Endodermal cell (in vitro differentiated cells): Measurements from ENCODE around the gene PSMD10. TPM values are rescaled to one million over a fixed set of nuclear protein-coding genes. Genes with fewer than 3 reads are reported as not detected.

Source experiments
- DNase-seq: peaks from one replicate; pipeline ENCODE4 v3.0.0-alpha.2; 2017
- H3K27ac ChIP-seq: 2 replicates; pipeline ENCODE4 v1.5.1; 2013; ENCODE audit warnings: mild to moderate bottlenecking, low read depth, low read length, moderate library complexity
- H3K27me3 ChIP-seq: 2 replicates; pipeline ENCODE4 v1.6.1; 2013; ENCODE audit warnings: mild to moderate bottlenecking, low read length, moderate library complexity; ENCODE audit not compliant: insufficient read depth, control insufficient read depth, poor library complexity, severe bottlenecking
- H3K36me3 ChIP-seq: 2 replicates; pipeline ENCODE4 v1.7.0; 2013; ENCODE audit warnings: mild to moderate bottlenecking, low read length, moderate library complexity; ENCODE audit not compliant: control insufficient read depth, insufficient read depth
- H3K4me1 ChIP-seq: one replicate; pipeline ENCODE4 v1.7.0; 2013; ENCODE audit warnings: low read length; ENCODE audit not compliant: control insufficient read depth, insufficient read depth
- H3K4me3 ChIP-seq: 2 replicates; pipeline ENCODE4 v1.5.1; 2013; ENCODE audit warnings: mild to moderate bottlenecking, low read length, moderate library complexity
- H3K9ac ChIP-seq: 2 replicates; pipeline ENCODE4 v1.6.1; 2013; ENCODE audit warnings: mild to moderate bottlenecking, low read length, moderate library complexity; ENCODE audit not compliant: poor library complexity, severe bottlenecking; ENCODE audit errors: extremely low read depth
- H3K9me3 ChIP-seq: 2 replicates; pipeline ENCODE4 v1.6.1; 2013; ENCODE audit warnings: mild to moderate bottlenecking, low read length, moderate library complexity; ENCODE audit not compliant: control insufficient read depth
- H3K27ac Mint-ChIP-seq: 2 replicates; pipeline ENCODE4 v1.8.0; 2020; ENCODE audit warnings: mixed read lengths
- H3K27me3 Mint-ChIP-seq: 2 replicates; pipeline ENCODE4 v1.8.0; 2021; ENCODE audit warnings: mild to moderate bottlenecking, mixed read lengths; ENCODE audit not compliant: insufficient read depth
- H3K36me3 Mint-ChIP-seq: 2 replicates; pipeline ENCODE4 v1.8.0; 2020; ENCODE audit warnings: low read depth, mixed read lengths
- H3K4me1 Mint-ChIP-seq: 2 replicates; pipeline ENCODE4 v1.8.0; 2020; ENCODE audit warnings: mixed read lengths
- H3K4me3 Mint-ChIP-seq: 2 replicates; pipeline ENCODE4 v1.8.0; 2020; ENCODE audit warnings: mild to moderate bottlenecking, moderate library complexity, mixed read lengths
- H3K9me3 Mint-ChIP-seq: 2 replicates; pipeline ENCODE4 v1.8.0; 2020; ENCODE audit warnings: mild to moderate bottlenecking, mixed read lengths
- CTCF ChIP-seq: fragments of 200-600 bp; sonication (generic); conservative IDR thresholded peaks from 2 replicates; pipeline ENCODE4 v1.5.0; 2021; ENCODE audit warnings: antibody characterized with exemption, mild to moderate bottlenecking
- WGBS, 2 experiments: methylation state at CpG; one replicate each; pipeline versions ENCODE4 v1.1.5 to v1.1.7; 2013; ENCODE audit warnings: missing lambda C conversion rate in 2 of 2, mixed read lengths in 1 of 2; ENCODE audit not compliant: insufficient coverage in 1 of 2, insufficient read length in 1 of 2; 5-methylcytosine and 5-hydroxymethylcytosine counted together
- total RNA-seq, 2 donors: library from RNA; stranded (reverse); fragmentation: NEBNext Ultra II Directional in 1 of 2; extraction: Animal tissue kit (Norgen Biotek cat#: 25700) in 1 of 2; gene quantifications; 2 replicates in 1 of 2; 3 replicates in 1 of 2; pipeline ENCODE4 v1.2.1, GENCODE V29; 2021

Gene PSMD10
- total RNA-seq, 2 donors from 2014 or later, result 48.7 to 74.5 TPM

- H3K27me3 Mint-ChIP-seq, result peaks cover 19% of the 10 kb centered on the region
- H3K9me3 ChIP-seq, result no peaks in the 10 kb centered on the region
- no peak overlapping the region for H3K4me3 ChIP-seq
- no peak overlapping the region for H3K27ac Mint-ChIP-seq
- TF ChIP-seq CTCF, result no peak
- no peaks in the 10 kb centered on the region for H3K36me3 ChIP-seq
- 63% methylated on average over 4 of the region's 4 CpGs; no CpG with 5 or more reads in 1 of the 2 experiments for WGBS, 2 experiments
- no peak overlapping the region for H3K4me3 Mint-ChIP-seq
- H3K27ac ChIP-seq, result no peak overlapping the region
- H3K36me3 Mint-ChIP-seq, result no peaks in the 10 kb centered on the region
- no peak for DNase-seq
- no peaks in the 10 kb centered on the region for H3K9me3 Mint-ChIP-seq
- peaks cover 4% of the 10 kb centered on the region for H3K4me1 Mint-ChIP-seq
- H3K9ac ChIP-seq, result no peak overlapping the region
- peaks cover 28% of the 10 kb centered on the region for H3K27me3 ChIP-seq
- no peaks in the 10 kb centered on the region for H3K4me1 ChIP-seq
Observed at GRCh38 chrX:108070891-108071290, 20.5 kb downstream of the PSMD10 start.

GRCh38 chrX:108068121-108068520, 23.2 kb downstream of the PSMD10 start:
- H3K4me1 Mint-ChIP-seq, result peaks cover 11% of the 10 kb centered on the region
- no peak for DNase-seq
- no peak for TF ChIP-seq CTCF
- no peak overlapping the region for H3K27ac Mint-ChIP-seq
- Histone ChIP-seq H3K9me3 (no peaks in the 10 kb centered on the region), H3K27ac (no peak overlapping the region), H3K9ac (no peak overlapping the region), H3K4me3 (no peak overlapping the region), H3K4me1 (no peaks in the 10 kb centered on the region), H3K36me3 (no peaks in the 10 kb centered on the region), H3K27me3 (peaks cover 35% of the 10 kb centered on the region)
- H3K27me3 Mint-ChIP-seq, result peaks cover 31% of the 10 kb centered on the region
- WGBS, 2 experiments, result 95% methylated on average over 1 of the region's 1 CpG; no CpG with 5 or more reads in 1 of the 2 experiments
- H3K9me3 Mint-ChIP-seq, result no peaks in the 10 kb centered on the region
- H3K4me3 Mint-ChIP-seq, result no peak overlapping the region
- H3K36me3 Mint-ChIP-seq, result no peaks in the 10 kb centered on the region

- Histone ChIP-seq H3K27ac (no peak overlapping the region), H3K9me3 (no peaks in the 10 kb centered on the region), H3K4me3 (no peak overlapping the region), H3K4me1 (no peaks in the 10 kb centered on the region), H3K27me3 (peaks cover 45% of the 10 kb centered on the region), H3K9ac (no peak overlapping the region), H3K36me3 (no peaks in the 10 kb centered on the region)
- H3K9me3 Mint-ChIP-seq, result no peaks in the 10 kb centered on the region
- no peak overlapping the region for H3K4me3 Mint-ChIP-seq
- peaks cover 11% of the 10 kb centered on the region for H3K4me1 Mint-ChIP-seq
- 84% methylated on average over 2 of the region's 2 CpGs; no CpG with 5 or more reads in 1 of the 2 experiments for WGBS, 2 experiments
- no peak overlapping the region for H3K27ac Mint-ChIP-seq
- H3K36me3 Mint-ChIP-seq, result no peaks in the 10 kb centered on the region
- H3K27me3 Mint-ChIP-seq, result peaks cover 62% of the 10 kb centered on the region
- no peak for TF ChIP-seq CTCF
- no peak for DNase-seq
Observed at GRCh38 chrX:108064613-108065012, 26.7 kb downstream of the PSMD10 start.
